Kidney epithelial cell (primary cell): ENCODE results near the gene FYN. TPM values are rescaled to one million over a fixed set of nuclear protein-coding genes. Genes with fewer than 3 reads are reported as not detected.

Experiments used
- DNase-seq: peaks from one replicate; pipeline ENCODE4 v3.0.0-alpha.2; 2010; ENCODE audit warnings: low read depth
- H3K27me3 ChIP-seq: 2 replicates; pipeline ENCODE4 v1.6.0; 2011; ENCODE audit warnings: low read length; ENCODE audit not compliant: control insufficient read depth, insufficient read depth
- H3K36me3 ChIP-seq: 2 replicates; pipeline ENCODE4 v1.5.1; 2011; ENCODE audit warnings: low read length; ENCODE audit not compliant: control insufficient read depth, insufficient read depth
- H3K4me3 ChIP-seq: 2 replicates; pipeline ENCODE4 v1.5.1; 2011; ENCODE audit warnings: low read depth, mild to moderate bottlenecking, control low read depth, low read length
- CTCF ChIP-seq: IDR thresholded peaks from 2 replicates; pipeline ENCODE4 v1.5.1; 2011; ENCODE audit warnings: mild to moderate bottlenecking, moderate library complexity, low read length, control low read depth, inconsistent platforms; ENCODE audit not compliant: insufficient read depth, poor library complexity, severe bottlenecking
- total RNA-seq: library from RNA; depleted of rRNA; stranded (reverse); fragments of >200 nt; gene quantifications from 2 replicates; pipeline ENCODE4 v1.2.3, GENCODE V29; 2015

FYN gene
- total RNA-seq, 1 donor from 2014 or later = 133 TPM

- no peaks in the 10 kb centered on the region for H3K27me3 ChIP-seq
- TF ChIP-seq CTCF = no peak
- DNase-seq = no peak
- no peaks in the 10 kb centered on the region for H3K36me3 ChIP-seq
- no peak overlapping the region for H3K4me3 ChIP-seq
Measured at GRCh38 chr6:111864138-111865048, 8.9 kb downstream of the FYN start.

- TF ChIP-seq CTCF = no peak
- no peak for DNase-seq
- no peaks in the 10 kb centered on the region for H3K27me3 ChIP-seq
- no peaks in the 10 kb centered on the region for H3K36me3 ChIP-seq
- H3K4me3 ChIP-seq = no peak overlapping the region
Measured at GRCh38 chr6:111862741-111863140, 10.5 kb downstream of the FYN start.

DNA sequence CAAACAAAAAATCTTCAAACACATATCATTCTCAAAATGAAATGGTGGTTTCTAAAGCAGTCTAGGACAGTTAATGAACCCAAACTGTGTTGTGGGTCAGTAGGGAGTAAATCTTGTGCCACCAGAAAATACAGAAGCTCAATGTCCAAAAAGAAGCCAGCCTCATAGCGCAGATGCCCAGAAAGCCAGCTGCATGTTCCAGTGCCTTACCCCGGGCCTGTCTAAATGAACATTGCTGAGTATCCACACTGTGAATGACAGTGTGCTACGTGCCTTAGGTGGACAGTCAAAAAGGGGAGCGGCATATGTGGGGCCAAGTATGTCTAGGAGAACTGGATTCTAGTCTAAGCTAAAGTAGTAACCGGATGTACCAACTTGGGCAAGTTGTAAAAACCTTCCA, 10.9 kb downstream of the FYN start:
- Histone ChIP-seq H3K4me3 (no peak overlapping the region), H3K36me3 (no peaks in the 10 kb centered on the region), H3K27me3 (no peaks in the 10 kb centered on the region)
- DNase-seq = no peak
- no peak for TF ChIP-seq CTCF

- no peak for TF ChIP-seq CTCF
- DNase-seq = no peak
- no peak overlapping the region for H3K4me3 ChIP-seq
- H3K36me3 ChIP-seq = no peaks in the 10 kb centered on the region
- H3K27me3 ChIP-seq = no peaks in the 10 kb centered on the region
Measured at GRCh38 chr6:111861431-111861885, 11.8 kb downstream of the FYN start.

DNA sequence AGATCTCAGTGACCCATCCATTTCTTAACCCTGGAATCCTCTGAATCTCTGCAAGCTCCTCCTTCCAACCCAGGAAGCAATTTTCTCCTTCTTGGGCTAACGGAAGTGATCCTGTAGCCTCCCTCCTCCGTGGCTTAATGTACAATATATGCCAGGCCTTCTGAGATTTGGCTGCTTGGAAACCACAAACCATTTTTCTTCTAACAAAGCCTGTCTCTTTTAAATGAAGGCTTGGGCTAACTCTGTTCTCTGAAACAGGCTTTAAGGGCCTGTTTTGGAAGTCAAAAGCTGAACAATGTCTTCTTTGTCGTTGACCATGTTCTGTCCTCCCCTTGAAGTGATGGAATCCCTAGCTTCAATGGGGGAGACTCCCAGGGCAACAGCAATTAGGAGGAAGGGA, 14.9 kb downstream of the FYN start:
- H3K27me3 ChIP-seq = no peaks in the 10 kb centered on the region
- no peak overlapping the region for H3K4me3 ChIP-seq
- H3K36me3 ChIP-seq = no peaks in the 10 kb centered on the region
- DNase-seq = no peak
- no peak for TF ChIP-seq CTCF
